ENCODE measurements around the gene MEAK7.

Gene MEAK7

GRCh38 chr16:84502581-84502980 lies 1.9 kb downstream of the MEAK7 start:
- no peak overlapping the region for H3K9ac ChIP-seq
- H3K27ac ChIP-seq = no peak overlapping the region
- H3K4me2 ChIP-seq (ENCODE audit: low read length) = no peak overlapping the region
- no peak for TF ChIP-seq CTCF (IDR thresholded peaks at IDR 0.05)
- H3K4me1 ChIP-seq = peaks cover 11% of the 10 kb centered on the region
- no peak overlapping the region for H2AFZ ChIP-seq
- no peaks in the 10 kb centered on the region for H3K27me3 ChIP-seq (ENCODE audit: control insufficient read depth, insufficient read depth, low read length)
- no peaks in the 10 kb centered on the region for H3K36me3 ChIP-seq (ENCODE audit: control insufficient read depth, insufficient read depth, low read length)
- H3K79me2 ChIP-seq = no peaks in the 10 kb centered on the region
- H3K9me3 ChIP-seq (ENCODE audit: control insufficient read depth, low read length) = no peaks in the 10 kb centered on the region
- no peak overlapping the region for H3K4me3 ChIP-seq (ENCODE audit: low read depth, low read length)

GRCh38 chr16:84502075-84502474 lies 2.4 kb downstream of the MEAK7 start:
- TF ChIP-seq CTCF (IDR thresholded peaks at IDR 0.05) = no peak

GRCh38 chr16:84501077-84501735 lies 3.3 kb downstream of the MEAK7 start:
- no peak overlapping the region for H3K27ac ChIP-seq
- no peaks in the 10 kb centered on the region for H3K36me3 ChIP-seq (ENCODE audit: control insufficient read depth, insufficient read depth, low read length)
- TF ChIP-seq CTCF (IDR thresholded peaks at IDR 0.05) = no peak
- H3K4me1 ChIP-seq = peaks cover 11% of the 10 kb centered on the region
- H3K9ac ChIP-seq = no peak overlapping the region
- no peak overlapping the region for H3K4me2 ChIP-seq (ENCODE audit: low read length)
- no peaks in the 10 kb centered on the region for H3K79me2 ChIP-seq
- no peaks in the 10 kb centered on the region for H3K9me3 ChIP-seq (ENCODE audit: control insufficient read depth, low read length)
- no peaks in the 10 kb centered on the region for H3K27me3 ChIP-seq (ENCODE audit: control insufficient read depth, insufficient read depth, low read length)
- H2AFZ ChIP-seq = no peak overlapping the region
- H3K4me3 ChIP-seq (ENCODE audit: low read depth, low read length) = no peak overlapping the region

More at GRCh38 chr16:84502075-84502474, 2.4 kb downstream of the MEAK7 start:
- H3K4me1 ChIP-seq = peaks cover 11% of the 10 kb centered on the region
- H3K27ac ChIP-seq = no peak overlapping the region
- H3K4me2 ChIP-seq (ENCODE audit: low read length) = no peak overlapping the region
- no peaks in the 10 kb centered on the region for H3K9me3 ChIP-seq (ENCODE audit: control insufficient read depth, low read length)
- no peak overlapping the region for H2AFZ ChIP-seq
- H3K27me3 ChIP-seq (ENCODE audit: control insufficient read depth, insufficient read depth, low read length) = no peaks in the 10 kb centered on the region
- H3K4me3 ChIP-seq (ENCODE audit: low read depth, low read length) = no peak overlapping the region
- no peak overlapping the region for H3K9ac ChIP-seq
- no peaks in the 10 kb centered on the region for H3K36me3 ChIP-seq (ENCODE audit: control insufficient read depth, insufficient read depth, low read length)
- H3K79me2 ChIP-seq = no peaks in the 10 kb centered on the region

GRCh38 chr16:84500531-84500930 lies 3.9 kb downstream of the MEAK7 start:
- TF ChIP-seq CTCF (IDR thresholded peaks at IDR 0.05) = no peak
- Histone ChIP-seq H3K27me3 (ENCODE audit: control insufficient read depth, insufficient read depth, low read length) (no peaks in the 10 kb centered on the region), H3K36me3 (ENCODE audit: control insufficient read depth, insufficient read depth, low read length) (no peaks in the 10 kb centered on the region), H3K4me3 (ENCODE audit: low read depth, low read length) (no peak overlapping the region), H3K9ac (no peak overlapping the region), H3K79me2 (no peaks in the 10 kb centered on the region), H3K4me1 (peaks cover 10% of the 10 kb centered on the region), H2AFZ (no peak overlapping the region), H3K4me2 (ENCODE audit: low read length) (no peak overlapping the region), H3K9me3 (ENCODE audit: control insufficient read depth, low read length) (no peaks in the 10 kb centered on the region), H3K27ac (no peak overlapping the region)

GRCh38 chr16:84499638-84500037 lies 4.8 kb downstream of the MEAK7 start:
- H3K79me2 ChIP-seq = no peaks in the 10 kb centered on the region
- H3K27ac ChIP-seq = no peak overlapping the region
- H3K4me3 ChIP-seq (ENCODE audit: low read depth, low read length) = no peak overlapping the region
- H2AFZ ChIP-seq = no peak overlapping the region
- TF ChIP-seq CTCF (IDR thresholded peaks at IDR 0.05) = no peak
- peaks cover 4% of the 10 kb centered on the region for H3K4me1 ChIP-seq
- H3K9ac ChIP-seq = no peak overlapping the region
- no peaks in the 10 kb centered on the region for H3K36me3 ChIP-seq (ENCODE audit: control insufficient read depth, insufficient read depth, low read length)
- no peak overlapping the region for H3K4me2 ChIP-seq (ENCODE audit: low read length)
- no peaks in the 10 kb centered on the region for H3K27me3 ChIP-seq (ENCODE audit: control insufficient read depth, insufficient read depth, low read length)
- no peaks in the 10 kb centered on the region for H3K9me3 ChIP-seq (ENCODE audit: control insufficient read depth, low read length)

All from parathyroid adenoma (tissue), 2 donors.